ENCODE data around the gene PPT2.
"Not testable (repeated sequence)": the region's sequence is repeated elsewhere in the genome, so short reads cannot be mapped to it uniquely, and the experiment has no call there.

DNA sequence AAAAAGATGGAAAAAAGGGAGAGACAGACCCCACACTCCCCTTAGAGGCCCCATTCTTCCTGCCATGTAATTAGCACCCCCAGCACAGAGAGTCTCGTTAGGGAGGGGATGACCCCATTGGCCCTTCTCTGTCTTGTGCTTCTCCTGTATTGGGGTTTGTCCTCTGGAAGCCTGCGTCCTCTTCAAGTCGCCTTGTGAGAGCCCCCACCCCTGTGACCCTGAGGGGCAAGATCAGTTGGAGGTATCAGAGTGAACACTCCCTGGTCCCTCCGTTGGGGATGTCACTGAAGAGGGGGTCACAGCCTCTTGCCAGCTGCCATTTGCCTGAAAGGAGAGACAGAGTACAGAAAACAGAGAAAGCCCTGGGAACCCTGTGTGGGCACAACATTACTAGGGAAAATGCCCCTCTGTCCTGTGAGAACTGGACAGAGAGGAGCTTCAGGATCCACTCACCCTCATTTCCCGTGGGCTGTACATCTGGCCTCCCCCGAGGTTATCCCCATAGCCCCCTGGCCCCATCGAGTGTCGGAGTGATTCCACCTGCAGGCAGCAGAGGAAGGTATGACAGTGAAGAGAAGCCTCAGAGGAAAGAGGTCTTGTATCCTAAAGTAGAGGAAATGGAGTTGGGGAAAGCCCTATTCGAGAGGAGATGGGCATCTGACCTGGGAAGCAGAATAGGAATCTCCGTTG lies 32.4 kb downstream of the PPT2 start:
- TF ChIP-seq, protein P1, sequence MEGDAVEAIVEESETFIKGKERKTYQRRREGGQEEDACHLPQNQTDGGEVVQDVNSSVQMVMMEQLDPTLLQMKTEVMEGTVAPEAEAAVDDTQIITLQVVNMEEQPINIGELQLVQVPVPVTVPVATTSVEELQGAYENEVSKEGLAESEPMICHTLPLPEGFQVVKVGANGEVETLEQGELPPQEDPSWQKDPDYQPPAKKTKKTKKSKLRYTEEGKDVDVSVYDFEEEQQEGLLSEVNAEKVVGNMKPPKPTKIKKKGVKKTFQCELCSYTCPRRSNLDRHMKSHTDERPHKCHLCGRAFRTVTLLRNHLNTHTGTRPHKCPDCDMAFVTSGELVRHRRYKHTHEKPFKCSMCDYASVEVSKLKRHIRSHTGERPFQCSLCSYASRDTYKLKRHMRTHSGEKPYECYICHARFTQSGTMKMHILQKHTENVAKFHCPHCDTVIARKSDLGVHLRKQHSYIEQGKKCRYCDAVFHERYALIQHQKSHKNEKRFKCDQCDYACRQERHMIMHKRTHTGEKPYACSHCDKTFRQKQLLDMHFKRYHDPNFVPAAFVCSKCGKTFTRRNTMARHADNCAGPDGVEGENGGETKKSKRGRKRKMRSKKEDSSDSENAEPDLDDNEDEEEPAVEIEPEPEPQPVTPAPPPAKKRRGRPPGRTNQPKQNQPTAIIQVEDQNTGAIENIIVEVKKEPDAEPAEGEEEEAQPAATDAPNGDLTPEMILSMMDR (IDR thresholded peaks at IDR 0.05) = not testable (repeated sequence)
- TF ChIP-seq POLR2A (IDR thresholded peaks at IDR 0.05) = not testable (repeated sequence)

All from uterus (tissue), 2 donors.